Smooth muscle cell (in vitro differentiated cells): ENCODE data around the gene RCBTB1. TPM values are rescaled to one million over a fixed set of nuclear protein-coding genes. Genes with fewer than 3 reads are reported as not detected.
"Not testable (repeated sequence)": the region's sequence is repeated elsewhere in the genome, so short reads cannot be mapped to it uniquely, and the experiment has no call there.

Experiments used
- DNase-seq: peaks from one replicate; lab custom pipeline; 2025; ENCODE audit not compliant: unreplicated experiment; lab: John Stamatoyannopoulos, UW
- H2AFZ ChIP-seq: fragments of 200-600 bp; sonication (generic); 2 replicates; pipeline ENCODE4 v1.6.0; 2016; ENCODE audit warnings: antibody characterized with exemption, low read depth, mild to moderate bottlenecking
- H3F3A ChIP-seq: fragments of 200-600 bp; sonication (generic); 2 replicates; pipeline ENCODE4 v1.6.0; 2017; ENCODE audit warnings: antibody characterized with exemption, low read depth
- H3K27ac ChIP-seq: fragments of 200-600 bp; sonication (generic); 2 replicates; pipeline ENCODE4 v1.5.1; 2016; ENCODE audit warnings: low read depth, mild to moderate bottlenecking
- H3K27me3 ChIP-seq: fragments of 200-600 bp; sonication (generic); 2 replicates; pipeline ENCODE4 v1.6.1; 2016; ENCODE audit warnings: low read depth, mild to moderate bottlenecking
- H3K36me3 ChIP-seq: fragments of 200-600 bp; sonication (generic); 2 replicates; pipeline ENCODE4 v1.5.1; 2016; ENCODE audit warnings: low read depth
- H3K4me1 ChIP-seq: fragments of 200-600 bp; sonication (generic); 2 replicates; pipeline ENCODE4 v1.5.1; 2016; ENCODE audit warnings: low read depth
- H3K4me2 ChIP-seq: fragments of 200-600 bp; sonication (generic); 2 replicates; pipeline ENCODE4 v1.6.0; 2016; ENCODE audit warnings: mild to moderate bottlenecking
- H3K4me3 ChIP-seq: fragments of 200-600 bp; sonication (generic); 2 replicates; pipeline ENCODE4 v1.5.1; 2016; ENCODE audit warnings: mild to moderate bottlenecking
- H3K79me2 ChIP-seq: fragments of 200-600 bp; sonication (generic); 2 replicates; pipeline ENCODE4 v1.6.0; 2016; ENCODE audit warnings: low read depth, mild to moderate bottlenecking
- H3K9ac ChIP-seq: fragments of 200-600 bp; sonication (generic); 2 replicates; pipeline ENCODE4 v1.6.0; 2016; ENCODE audit warnings: low read depth
- H3K9me3 ChIP-seq: fragments of 200-600 bp; sonication (generic); replicated peaks from 2 replicates; pipeline ENCODE4 v1.5.1; 2016; ENCODE audit warnings: low read depth
- H4K20me1 ChIP-seq: fragments of 200-600 bp; sonication (generic); 2 replicates; pipeline ENCODE4 v1.6.0; 2016; ENCODE audit warnings: low read depth
- CTCF ChIP-seq: fragments of 200-600 bp; sonication (generic); IDR thresholded peaks from 2 replicates; pipeline ENCODE4 v1.5.1; 2017; ENCODE audit warnings: borderline replicate concordance, mild to moderate bottlenecking, antibody characterized with exemption; ENCODE audit not compliant: insufficient read depth, poor library complexity, severe bottlenecking
- WGBS: methylation state at CpG from one replicate; pipeline ENCODE4 v1.1.7; 2016; ENCODE audit warnings: low lambda C conversion rate; 5-methylcytosine and 5-hydroxymethylcytosine counted together
- polyA plus RNA-seq: library from polyadenylated mRNA; unstranded; fragments of >200 nt; fragmentation: Nextera tagmentation; extraction: Ambion mirVana; gene quantifications from 2 replicates; pipeline ENCODE4 v1.2.1, GENCODE V29; 2016
- total RNA-seq: library from RNA; depleted of rRNA; stranded (reverse); fragments of >200 nt; gene quantifications from 2 replicates; pipeline ENCODE4 v1.2.3, GENCODE V29; 2014

The RCBTB1 gene
- total and polyA plus RNA-seq, 2 experiments from 2014 or later = 10.7 to 26.8 TPM

DNA sequence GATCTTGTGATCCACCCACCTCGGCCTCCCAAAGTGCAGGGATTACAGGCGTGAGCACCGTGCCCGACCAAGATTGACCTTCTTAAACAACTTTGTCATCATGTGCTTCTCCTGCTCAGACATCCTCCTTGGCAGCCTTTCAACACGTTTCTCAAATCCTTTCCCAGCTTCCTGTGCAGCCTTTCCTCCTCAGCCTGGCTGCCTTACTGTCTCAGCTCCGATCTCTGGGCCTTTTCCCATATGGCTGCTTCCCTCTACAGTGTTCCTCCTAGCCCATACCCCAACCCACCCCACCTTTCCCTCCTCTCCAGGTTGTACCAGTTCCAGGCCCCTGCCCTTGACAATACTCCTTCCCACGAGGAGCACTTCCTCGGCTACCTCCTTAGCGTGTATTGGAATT is 82.4 kb downstream of the RCBTB1 start:
- no peak overlapping the region for H2AFZ ChIP-seq
- no peaks in the 10 kb centered on the region for H3K4me1 ChIP-seq
- H3K9ac ChIP-seq = no peak overlapping the region

DNA sequence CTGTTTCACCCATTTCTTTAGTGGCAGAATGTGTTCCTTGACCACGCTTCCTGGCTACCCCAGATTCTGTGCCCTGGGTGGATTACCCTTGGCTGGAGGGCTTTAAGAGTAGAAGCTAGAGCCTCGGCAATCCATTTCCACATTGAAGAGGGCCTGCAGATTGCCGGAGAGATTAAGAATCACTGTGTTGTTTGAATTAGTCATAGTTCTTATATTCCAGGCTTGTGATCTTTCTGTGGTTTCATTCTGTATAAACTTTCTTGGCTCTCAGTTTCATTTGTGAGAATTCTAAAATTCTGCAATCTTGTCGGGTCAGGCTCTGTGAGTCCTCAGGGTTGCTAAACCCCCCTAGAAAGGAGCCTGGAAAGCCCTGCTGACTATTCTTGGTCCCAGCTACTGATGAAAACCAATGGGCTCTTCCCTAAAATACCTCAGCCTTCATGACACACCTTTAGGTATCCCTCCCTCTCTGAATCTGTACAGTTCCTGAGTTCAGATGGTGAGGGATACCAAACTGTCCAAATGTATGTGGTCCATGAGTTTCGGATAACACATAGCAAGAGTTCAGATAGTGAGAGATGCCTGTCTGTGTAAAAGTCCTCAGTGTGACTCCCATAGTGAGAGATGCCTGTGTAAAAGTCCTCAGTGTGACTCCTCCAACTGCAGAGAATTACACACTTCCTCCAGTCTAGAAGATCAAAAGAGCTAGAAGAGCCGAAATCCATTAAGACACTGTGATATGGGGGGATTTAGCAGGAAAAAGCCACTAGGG is 85.3 kb downstream of the RCBTB1 start:
- H4K20me1 ChIP-seq = no peaks in the 10 kb centered on the region
- H3K9me3 ChIP-seq = no peaks in the 10 kb centered on the region
- peak overlapping the region; percentile 66 for H3K27ac ChIP-seq
- DNase-seq = no peak
- H3K36me3 ChIP-seq = no peaks in the 10 kb centered on the region
- H3K4me1 ChIP-seq = no peaks in the 10 kb centered on the region
- peak overlapping the region; percentile 77 for H3K4me2 ChIP-seq
- no peaks in the 10 kb centered on the region for H3K27me3 ChIP-seq
- no peak for TF ChIP-seq CTCF
- 29% methylated on average over 6 of the region's 6 CpGs for WGBS
- peaks cover 33% of the 10 kb centered on the region for H3F3A ChIP-seq
- H3K4me3 ChIP-seq = no peak overlapping the region
- no peaks in the 10 kb centered on the region for H3K79me2 ChIP-seq
- no peak overlapping the region for H2AFZ ChIP-seq
- no peak overlapping the region for H3K9ac ChIP-seq

More for the DNA sequence above, 82.4 kb downstream of the RCBTB1 start:
- Histone ChIP-seq H3K9me3 (no peaks in the 10 kb centered on the region), H3K27ac (no peak overlapping the region), H3K79me2 (no peaks in the 10 kb centered on the region), H3K36me3 (no peaks in the 10 kb centered on the region), H3K27me3 (no peaks in the 10 kb centered on the region), H3K4me3 (no peak overlapping the region), H3K4me2 (no peak overlapping the region), H3F3A (peaks cover 17% of the 10 kb centered on the region), H4K20me1 (no peaks in the 10 kb centered on the region)
- 91% methylated on average over 9 of the region's 9 CpGs for WGBS
- TF ChIP-seq CTCF = no peak
- no peak for DNase-seq

DNA sequence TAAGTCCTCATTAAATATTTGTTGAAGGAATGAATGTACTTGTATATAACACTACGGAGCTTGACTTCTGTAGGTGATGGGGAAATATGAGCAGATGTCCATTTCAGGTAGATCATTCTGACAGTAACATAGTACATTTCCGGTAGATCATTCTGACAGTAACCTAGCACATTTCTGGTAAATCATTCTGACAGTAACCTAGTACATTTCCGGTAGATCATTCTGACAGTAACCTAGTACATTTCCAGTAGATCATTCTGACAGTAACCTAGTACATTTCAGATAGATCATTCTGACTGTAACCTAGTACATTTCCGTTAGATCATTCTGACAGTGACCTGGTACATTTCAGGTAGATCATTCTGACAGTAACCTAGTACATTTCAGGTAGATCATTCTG is 87.2 kb downstream of the RCBTB1 start:
- 98% methylated on average over 4 of the region's 4 CpGs for WGBS
- TF ChIP-seq CTCF = no peak

GRCh38 chr13:49497272-49497671 is 88.1 kb downstream of the RCBTB1 start:
- Histone ChIP-seq H3K9ac (no peak overlapping the region), H3K36me3 (no peaks in the 10 kb centered on the region), H3K4me3 (no peak overlapping the region), H3K9me3 (no peaks in the 10 kb centered on the region), H3K4me1 (no peaks in the 10 kb centered on the region), H3K4me2 (no peak overlapping the region), H2AFZ (no peak overlapping the region), H3K27me3 (no peaks in the 10 kb centered on the region), H4K20me1 (no peaks in the 10 kb centered on the region), H3K79me2 (no peaks in the 10 kb centered on the region), H3F3A (peaks cover 33% of the 10 kb centered on the region), H3K27ac (peak overlapping the region; percentile 81)
- no peak for TF ChIP-seq CTCF
- 95% methylated on average over 5 of the region's 5 CpGs for WGBS
- no peak for DNase-seq

More for the DNA sequence above, 87.2 kb downstream of the RCBTB1 start:
- Histone ChIP-seq H4K20me1 (no peaks in the 10 kb centered on the region), H3K4me2 (no peak overlapping the region), H3K36me3 (no peaks in the 10 kb centered on the region), H3K27ac (peak overlapping the region; percentile 66), H3K9me3 (no peaks in the 10 kb centered on the region), H3K79me2 (no peaks in the 10 kb centered on the region), H3K27me3 (no peaks in the 10 kb centered on the region), H2AFZ (no peak overlapping the region), H3K9ac (no peak overlapping the region), H3F3A (peaks cover 33% of the 10 kb centered on the region), H3K4me1 (no peaks in the 10 kb centered on the region), H3K4me3 (no peak overlapping the region)
- DNase-seq = no peak

- DNase-seq, H3K9ac ChIP-seq, H4K20me1 ChIP-seq, H3K4me2 ChIP-seq, H3K79me2 ChIP-seq, H2AFZ ChIP-seq, H3K27me3 ChIP-seq, H3K4me3 ChIP-seq, H3K4me1 ChIP-seq, H3K9me3 ChIP-seq, H3K36me3 ChIP-seq: not testable (repeated sequence)
- Histone ChIP-seq H3K27ac (peak overlapping the region; percentile 81), H3F3A (peaks cover 33% of the 10 kb centered on the region)
- WGBS = 96% methylated on average over 11 of the region's 11 CpGs
Measured at GRCh38 chr13:49496837-49497236, 88.5 kb downstream of the RCBTB1 start.
